DND-41 (cell line): ENCODE measurements around the gene KCNN3.

ENCODE experiments used
- CTCF ChIP-seq: IDR thresholded peaks from 2 replicates; pipeline ENCODE4 v1.5.1; 2012; ENCODE audit warnings: borderline replicate concordance, low read length, moderate library complexity, mild to moderate bottlenecking; ENCODE audit not compliant: poor library complexity, severe bottlenecking; ENCODE audit errors: extremely low read depth
- EZH2 ChIP-seq: IDR thresholded peaks from 3 replicates; pipeline ENCODE4 v1.6.1; 2012; ENCODE audit warnings: borderline replicate concordance, low read depth, mild to moderate bottlenecking, moderate library complexity, low read length, inconsistent platforms; ENCODE audit not compliant: severe bottlenecking

GRCh38 chr1:154906621-154907081 lies 36.6 kb upstream of the KCNN3 start:
- TF ChIP-seq CTCF (peak; percentile 34), EZH2 (no peak)
